Upper lobe of left lung (tissue), 6 donors: Measurements from ENCODE around the gene BNIP1. TPM values are rescaled to one million over a fixed set of nuclear protein-coding genes. Genes with fewer than 3 reads are reported as not detected.

Experiments
- ATAC-seq, 2 donors: fragments of 200-7000 bp; cut with Tn5 transposase; one replicate each; pipeline ENCODE4 v1.9.1; 2022; ENCODE audit warnings: mild to moderate bottlenecking in 2 of 2, moderate library complexity in 2 of 2; ENCODE audit not compliant: low FRiP score in 2 of 2
- DNase-seq, 2 donors: peaks; one replicate each; pipeline ENCODE4 v3.0.0-alpha.2; 2019 to 2020
- H3K27ac ChIP-seq, 4 donors: fragments of 200-600 bp; sonication (generic); one replicate each; pipeline ENCODE4 v1.5.1; 2016 to 2019
- H3K27me3 ChIP-seq, 4 donors: fragments of 200-600 bp; sonication (generic); one replicate each; pipeline ENCODE4 v1.5.1; 2017 to 2019
- H3K36me3 ChIP-seq, 4 donors: fragments of 200-600 bp; sonication (generic); one replicate each; pipeline ENCODE4 v1.5.1; 2016 to 2019
- H3K4me1 ChIP-seq, 4 donors: fragments of 200-600 bp; sonication (generic); one replicate each; pipeline ENCODE4 v1.5.1; 2018 to 2019
- H3K4me3 ChIP-seq, 4 donors: fragments of 200-600 bp; sonication (generic); one replicate each; pipeline ENCODE4 v1.5.1; 2017 to 2019; ENCODE audit warnings: mild to moderate bottlenecking in 2 of 4, moderate library complexity in 1 of 4
- H3K9me3 ChIP-seq, 4 donors: fragments of 200-600 bp; sonication (generic); one replicate each; pipeline ENCODE4 v1.5.1; 2018 to 2019
- EP300 ChIP-seq, 4 donors: sonication (generic); formaldehyde crosslinking; IDR thresholded peaks; one replicate each; pipeline ENCODE4 v1.5.1; 2017; ENCODE audit warnings: antibody characterized with exemption in 4 of 4, control low read depth in 2 of 4
- POLR2A ChIP-seq, 4 donors: fragments of 450-650 bp; IDR thresholded peaks; one replicate each; pipeline ENCODE4 v1.5.1; 2016 to 2017; ENCODE audit warnings: antibody characterized with exemption in 4 of 4, mild to moderate bottlenecking in 2 of 4
- POLR2AphosphoS5 ChIP-seq, 2 donors: sonication (generic); formaldehyde crosslinking; IDR thresholded peaks; one replicate each; pipeline ENCODE4 v1.5.1; 2017; ENCODE audit warnings: antibody characterized with exemption in 2 of 2
- WGBS, 2 donors: methylation state at CpG; one replicate each; pipeline ENCODE4 v1.1.5; 2017 to 2018; 5-methylcytosine and 5-hydroxymethylcytosine counted together
- total RNA-seq, 6 donors: library from RNA; depleted of rRNA in 4 of 6; stranded (reverse); fragments of >200 nt in 4 of 6; gene quantifications; one replicate each; pipeline versions ENCODE4 v1.1.0 to v1.2.1, GENCODE V29; 2016 to 2021
- TF ChIP-seq, protein P1 (sequence below), 6 experiments: fragments of 450-650 bp in 4 of 6; fragments of 200-600 bp in 2 of 6; sonication (generic) in 2 of 6; IDR thresholded peaks; one replicate each; pipeline ENCODE4 v1.5.1; 2016 to 2019; ENCODE audit warnings: antibody characterized with exemption in 6 of 6
- donor health status: DM: no; HTN: no; CAD: no; lungs with moderate emphysema.
- donor health status: DM: no; HTN: yes; CAD: no; lungs with severe emphysema.

Gene BNIP1
- total RNA-seq, 6 donors from 2014 or later, result 2.1 to 12.5 (median 10.6) TPM

GRCh38 chr5:173191015-173191414, 46.7 kb downstream of the BNIP1 start:
- H3K36me3 ChIP-seq, result no peaks in the 10 kb centered on the region
- H3K4me3 ChIP-seq, result no peak overlapping the region
- 84 to 95% methylated on average over 4 of the region's 4 CpGs for WGBS, 2 donors
- no peak overlapping the region for H3K27ac ChIP-seq
- H3K4me1 ChIP-seq, result no peaks in the 10 kb centered on the region
- no peaks in the 10 kb centered on the region for H3K27me3 ChIP-seq
- no peak for DNase-seq
- no peaks in the 10 kb centered on the region for H3K9me3 ChIP-seq
- no peak for ATAC-seq
- TF ChIP-seq, protein P1, sequence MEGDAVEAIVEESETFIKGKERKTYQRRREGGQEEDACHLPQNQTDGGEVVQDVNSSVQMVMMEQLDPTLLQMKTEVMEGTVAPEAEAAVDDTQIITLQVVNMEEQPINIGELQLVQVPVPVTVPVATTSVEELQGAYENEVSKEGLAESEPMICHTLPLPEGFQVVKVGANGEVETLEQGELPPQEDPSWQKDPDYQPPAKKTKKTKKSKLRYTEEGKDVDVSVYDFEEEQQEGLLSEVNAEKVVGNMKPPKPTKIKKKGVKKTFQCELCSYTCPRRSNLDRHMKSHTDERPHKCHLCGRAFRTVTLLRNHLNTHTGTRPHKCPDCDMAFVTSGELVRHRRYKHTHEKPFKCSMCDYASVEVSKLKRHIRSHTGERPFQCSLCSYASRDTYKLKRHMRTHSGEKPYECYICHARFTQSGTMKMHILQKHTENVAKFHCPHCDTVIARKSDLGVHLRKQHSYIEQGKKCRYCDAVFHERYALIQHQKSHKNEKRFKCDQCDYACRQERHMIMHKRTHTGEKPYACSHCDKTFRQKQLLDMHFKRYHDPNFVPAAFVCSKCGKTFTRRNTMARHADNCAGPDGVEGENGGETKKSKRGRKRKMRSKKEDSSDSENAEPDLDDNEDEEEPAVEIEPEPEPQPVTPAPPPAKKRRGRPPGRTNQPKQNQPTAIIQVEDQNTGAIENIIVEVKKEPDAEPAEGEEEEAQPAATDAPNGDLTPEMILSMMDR (IDR thresholded peaks at IDR 0.05), result no peak
- no peak for TF ChIP-seq POLR2A (IDR thresholded peaks at IDR 0.05)
- no peak for TF ChIP-seq POLR2AphosphoS5 (IDR thresholded peaks at IDR 0.05)
- TF ChIP-seq EP300 (IDR thresholded peaks at IDR 0.05), result no peak

- 85 to 91% methylated on average over 8 of the region's 8 CpGs for WGBS, 2 donors
- TF ChIP-seq EP300 (IDR thresholded peaks at IDR 0.05), result no peak
- TF ChIP-seq, protein P1 (IDR thresholded peaks at IDR 0.05), result no peak
- no peak for TF ChIP-seq POLR2A (IDR thresholded peaks at IDR 0.05)
- TF ChIP-seq POLR2AphosphoS5 (IDR thresholded peaks at IDR 0.05), result no peak
- no peaks in the 10 kb centered on the region for H3K9me3 ChIP-seq
- no peaks in the 10 kb centered on the region for H3K4me1 ChIP-seq
- no peak overlapping the region for H3K4me3 ChIP-seq
- DNase-seq (peak in 1 of 2 donors; percentile 39), ATAC-seq (no peak)
- H3K27me3 ChIP-seq, result no peaks in the 10 kb centered on the region
- H3K36me3 ChIP-seq, result no peaks in the 10 kb centered on the region
- no peak overlapping the region for H3K27ac ChIP-seq
Measured at GRCh38 chr5:173191561-173191960, 47.2 kb downstream of the BNIP1 start.

DNA sequence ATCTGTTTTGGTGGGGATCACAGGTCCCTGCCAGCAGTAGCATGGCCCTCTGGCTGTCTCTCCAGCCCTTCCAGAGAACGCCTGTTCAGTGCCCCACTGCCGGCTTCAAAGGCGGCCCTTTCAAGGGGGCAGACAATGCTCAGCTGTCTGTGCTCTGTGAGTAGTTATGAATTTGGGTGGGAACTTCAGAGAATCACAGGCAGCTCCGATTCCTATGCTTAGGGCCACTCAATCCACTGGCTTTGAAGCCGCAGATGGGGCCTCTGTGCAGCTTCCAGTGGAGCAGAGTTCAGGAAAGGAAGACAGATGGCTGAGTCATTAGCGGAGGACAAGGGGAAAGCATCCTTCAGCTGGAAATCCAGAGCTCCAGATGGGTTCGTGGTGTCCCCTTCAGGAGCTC, 48.2 kb downstream of the BNIP1 start:
- WGBS, 2 donors, result 82 to 88% methylated on average over 4 to 7 of the region's 7 CpGs
- TF ChIP-seq, protein P1 (IDR thresholded peaks at IDR 0.05), result no peak
- no peak for TF ChIP-seq POLR2AphosphoS5 (IDR thresholded peaks at IDR 0.05)
- no peak for TF ChIP-seq POLR2A (IDR thresholded peaks at IDR 0.05)
- no peak for TF ChIP-seq EP300 (IDR thresholded peaks at IDR 0.05)
- Histone ChIP-seq H3K27me3 (no peaks in the 10 kb centered on the region), H3K9me3 (no peaks in the 10 kb centered on the region), H3K4me1 (no peaks in the 10 kb centered on the region), H3K36me3 (no peaks in the 10 kb centered on the region), H3K4me3 (no peak overlapping the region), H3K27ac (no peak overlapping the region)
- ATAC-seq, result no peak
- no peak for DNase-seq

- no peak overlapping the region for H3K27ac ChIP-seq
- ATAC-seq (peak in 1 of 2 donors; percentile 41), DNase-seq (no peak)
- H3K27me3 ChIP-seq, result no peaks in the 10 kb centered on the region
- peaks cover 0 to 13% (median 7%) of the 10 kb centered on the region in 4 donors for H3K9me3 ChIP-seq
- no peaks in the 10 kb centered on the region for H3K4me1 ChIP-seq
- no peak for TF ChIP-seq POLR2AphosphoS5 (IDR thresholded peaks at IDR 0.05)
- TF ChIP-seq, protein P1 (IDR thresholded peaks at IDR 0.05), result no peak
- TF ChIP-seq EP300 (IDR thresholded peaks at IDR 0.05), result no peak
- TF ChIP-seq POLR2A (IDR thresholded peaks at IDR 0.05), result no peak
- H3K36me3 ChIP-seq, result no peaks in the 10 kb centered on the region
- H3K4me3 ChIP-seq, result no peak overlapping the region
- 66 to 69% methylated on average over 16 to 23 of the region's 23 CpGs for WGBS, 2 donors
Measured at GRCh38 chr5:173196133-173196952, 52.0 kb downstream of the BNIP1 start.
